GM18520 (cell line): ENCODE results near the gene CDH20.
"Not testable (repeated sequence)": the region's sequence is repeated elsewhere in the genome, so short reads cannot be mapped to it uniquely, and the experiment has no call there.

Source experiments
- ATAC-seq: cut with Tn5 transposase; IDR thresholded peaks from one replicate; pipeline ENCODE4 v1.9.1; 2021; ENCODE audit not compliant: unreplicated experiment

CDH20 gene

DNA sequence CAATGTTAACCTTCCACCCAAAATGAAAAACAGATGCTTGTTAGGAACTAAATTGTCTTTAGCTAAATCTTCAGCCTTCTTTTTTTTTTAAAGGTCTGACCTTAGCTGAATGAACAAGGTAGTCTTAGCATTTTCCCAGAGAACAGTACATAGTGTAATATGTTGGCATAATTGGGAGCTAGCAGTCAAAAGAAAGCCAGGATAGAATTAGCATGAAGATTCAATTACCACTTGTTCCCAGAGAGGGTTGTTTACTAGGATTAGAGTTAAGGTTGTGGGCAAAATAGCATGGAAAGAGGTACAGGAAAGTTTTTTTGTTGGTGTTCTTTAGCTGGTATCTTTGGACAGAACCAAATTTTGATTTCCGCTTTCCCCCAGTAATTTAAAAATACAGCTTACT, 6.9 kb downstream of the CDH20 start:
- no peak for ATAC-seq

DNA sequence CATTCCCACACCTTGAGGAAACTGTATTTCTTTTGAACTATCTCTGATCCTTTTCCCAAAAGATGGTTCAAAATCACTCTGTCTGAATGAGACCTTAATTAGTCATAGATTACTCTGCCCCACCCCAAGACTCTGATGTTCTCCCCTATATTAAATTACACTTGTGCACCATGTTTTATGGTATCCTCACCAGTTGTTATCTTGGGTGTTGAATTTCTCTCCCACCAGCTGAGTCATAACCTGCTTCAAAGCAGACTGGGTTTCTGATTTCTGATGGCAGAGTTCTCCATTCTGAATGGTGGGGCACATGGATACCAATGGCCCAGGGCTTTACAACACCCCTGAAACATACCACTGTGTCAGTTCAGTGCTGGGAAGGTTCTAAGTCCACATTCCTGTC, 15.0 kb downstream of the CDH20 start:
- ATAC-seq: no peak

DNA sequence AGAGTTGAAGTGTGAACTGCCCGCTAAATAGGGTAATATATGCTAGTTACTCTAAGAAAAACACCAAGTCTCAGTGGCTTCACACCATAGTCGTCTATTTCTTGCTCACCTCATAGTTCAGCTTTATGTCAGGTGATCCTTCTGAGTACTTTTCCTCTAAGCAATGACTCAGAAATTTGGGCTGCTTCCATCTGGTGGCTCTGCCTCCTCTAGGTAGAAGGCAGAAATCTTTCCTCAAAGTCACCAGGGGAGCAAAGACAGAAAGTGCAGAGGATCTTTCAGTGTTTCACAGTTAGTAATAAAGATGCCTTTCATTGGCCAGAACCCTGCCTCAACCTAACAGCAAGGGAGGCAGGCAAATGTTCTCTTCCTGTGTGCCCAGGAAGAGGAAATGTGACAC, 17.3 kb downstream of the CDH20 start:
- no peak for ATAC-seq

DNA sequence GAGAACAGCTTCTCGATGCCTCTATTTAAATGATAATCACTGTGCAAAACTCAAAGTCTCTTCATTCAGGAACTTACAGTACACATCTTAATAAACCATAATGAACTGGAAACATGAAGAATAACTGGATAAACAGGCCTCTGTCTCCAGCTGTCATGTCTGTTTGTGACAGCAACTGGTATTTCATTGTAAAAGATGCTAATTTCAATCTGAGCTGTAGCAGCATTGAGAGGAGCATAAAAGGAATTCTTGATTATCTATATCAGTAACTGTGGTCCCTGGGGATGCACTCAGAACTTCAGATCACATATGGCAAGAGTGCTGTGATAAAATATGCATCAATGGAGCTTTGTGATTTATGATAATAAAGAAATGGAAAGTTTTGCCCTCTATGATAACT, 18.8 kb downstream of the CDH20 start:
- ATAC-seq: no peak

DNA sequence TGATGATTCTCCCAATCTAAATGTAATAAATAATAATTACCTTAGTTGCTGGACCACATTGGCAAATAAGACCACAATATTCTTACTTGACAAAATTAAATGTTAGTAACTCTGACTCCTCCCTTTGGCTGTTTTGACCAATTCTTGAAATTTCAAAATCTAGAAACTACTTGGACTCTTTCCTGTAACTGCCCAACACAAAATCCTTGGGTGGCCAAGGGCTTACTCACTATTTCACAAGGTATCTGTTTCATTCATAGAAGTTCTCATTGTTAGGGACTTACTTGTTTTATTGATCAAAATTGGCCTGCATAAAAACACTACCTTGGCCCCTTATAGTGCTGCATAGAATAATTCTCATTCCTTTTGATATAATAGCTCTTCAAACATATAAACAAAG, 19.4 kb downstream of the CDH20 start:
- no peak for ATAC-seq

DNA sequence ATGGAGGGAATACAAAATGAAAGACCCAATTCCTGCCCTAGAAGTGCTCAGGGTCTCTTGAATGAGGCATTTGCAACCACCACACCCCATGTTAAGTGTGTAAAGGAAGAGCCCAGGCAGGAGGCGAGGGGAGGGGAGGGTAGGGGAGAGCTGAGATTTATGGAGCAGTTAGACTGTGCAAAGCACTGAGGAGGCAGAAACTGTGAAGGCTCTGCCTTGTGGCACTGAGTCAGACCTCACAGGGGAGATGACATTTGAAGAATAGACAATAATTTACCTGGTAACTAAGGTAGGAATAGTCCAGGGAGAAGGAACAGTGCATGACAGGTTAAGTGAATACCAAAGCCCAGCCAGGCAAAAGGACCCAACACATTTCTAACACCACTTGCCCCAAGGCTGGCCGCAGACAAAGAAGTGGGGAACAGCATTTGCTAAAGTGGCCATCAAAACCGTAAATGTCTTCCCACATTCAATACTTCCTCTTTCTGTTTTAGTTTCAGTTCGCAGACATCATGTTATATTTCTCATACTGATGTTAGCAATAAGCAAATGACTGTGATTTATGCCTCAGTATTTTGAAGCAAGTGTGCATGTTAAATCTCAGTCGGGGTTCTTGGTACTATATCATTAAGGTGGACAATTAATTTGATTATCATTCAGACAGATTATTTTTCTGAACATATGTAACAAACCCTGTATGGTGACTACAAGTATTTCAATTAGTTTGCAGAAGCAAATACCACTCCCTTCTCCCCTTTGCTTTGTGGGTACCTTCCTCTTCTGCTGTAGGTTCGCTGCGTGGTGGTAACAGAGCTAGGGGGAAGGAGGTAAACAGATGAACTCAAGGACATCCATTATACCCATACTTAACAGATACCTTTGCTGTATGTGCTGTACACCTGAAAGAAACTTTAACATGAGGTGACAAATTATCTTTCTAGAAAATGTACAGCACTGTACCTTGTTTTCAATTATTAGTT, 27.5 kb downstream of the CDH20 start:
- peak; percentile 95 for ATAC-seq

DNA sequence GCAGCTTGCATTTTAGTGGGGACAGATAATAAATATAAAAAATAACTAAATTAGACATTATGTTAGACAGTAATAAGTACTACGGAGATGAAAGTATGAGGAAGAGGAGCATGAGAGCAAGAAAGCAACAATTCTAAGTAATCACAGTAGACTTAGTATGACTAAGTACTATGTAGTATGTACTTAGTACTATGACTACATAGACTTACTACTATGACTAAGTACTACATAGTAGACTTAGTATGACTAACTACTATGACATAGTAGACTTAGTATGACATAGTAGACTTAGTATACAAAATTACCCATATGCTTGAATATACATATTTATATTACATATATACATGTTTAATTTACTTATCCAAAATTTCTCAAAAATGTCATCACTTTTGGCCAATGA, 29.3 kb downstream of the CDH20 start:
- no peak for ATAC-seq

DNA sequence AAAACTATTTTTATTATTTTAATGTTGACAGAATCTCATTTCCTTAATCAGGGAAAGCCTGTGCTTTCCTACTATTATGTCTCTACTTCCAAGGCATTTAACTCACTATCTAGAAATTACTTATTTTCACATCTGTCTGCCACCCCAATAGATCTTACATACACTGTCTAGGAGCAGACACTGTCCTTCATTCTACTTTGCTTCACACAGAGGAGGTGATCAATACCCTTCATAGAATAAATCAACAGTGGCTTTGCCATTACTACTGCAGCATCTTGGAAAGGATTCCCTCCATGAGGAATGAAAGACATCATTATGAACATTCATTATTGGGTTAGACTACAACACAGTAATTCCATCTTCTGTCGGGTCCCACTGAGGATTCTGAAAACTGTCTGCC, 31.7 kb downstream of the CDH20 start:
- no peak for ATAC-seq

DNA sequence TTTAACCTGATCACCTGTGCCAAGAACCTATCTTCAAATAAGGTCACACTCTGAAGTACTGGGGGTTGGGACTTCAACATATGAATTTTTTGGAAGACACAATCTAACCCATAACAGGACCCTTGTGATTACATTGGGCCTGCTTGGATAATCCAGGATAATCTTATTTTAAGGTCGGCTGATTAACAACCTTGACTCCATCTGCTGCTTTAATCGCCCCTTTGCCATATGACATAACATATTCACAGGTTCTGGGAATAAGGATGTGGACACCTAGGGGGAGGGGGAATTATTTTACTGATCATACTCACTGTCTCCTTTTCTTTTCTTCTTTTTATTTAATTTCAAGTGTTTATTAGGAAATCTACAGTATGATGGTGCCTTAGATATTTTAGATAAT, 34.8 kb downstream of the CDH20 start:
- ATAC-seq: no peak

DNA sequence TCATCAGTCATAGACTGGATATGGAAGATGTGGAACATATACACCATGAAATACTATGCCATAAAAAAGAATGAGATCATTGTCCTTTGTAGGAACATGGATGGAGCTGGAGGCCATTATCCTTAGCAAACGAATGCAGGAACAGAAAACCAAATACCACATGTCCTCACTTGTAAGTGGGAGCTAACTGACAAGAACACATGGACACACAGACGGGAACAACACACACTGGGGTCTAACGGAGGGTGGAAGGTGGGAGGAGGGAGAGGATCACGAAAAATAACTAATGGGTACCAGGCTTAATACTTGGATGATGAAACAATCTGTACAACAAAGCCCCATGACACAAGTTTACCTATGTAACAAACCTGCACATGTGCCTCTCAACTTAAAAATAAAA, 36.4 kb downstream of the CDH20 start:
- ATAC-seq: not testable (repeated sequence)

DNA sequence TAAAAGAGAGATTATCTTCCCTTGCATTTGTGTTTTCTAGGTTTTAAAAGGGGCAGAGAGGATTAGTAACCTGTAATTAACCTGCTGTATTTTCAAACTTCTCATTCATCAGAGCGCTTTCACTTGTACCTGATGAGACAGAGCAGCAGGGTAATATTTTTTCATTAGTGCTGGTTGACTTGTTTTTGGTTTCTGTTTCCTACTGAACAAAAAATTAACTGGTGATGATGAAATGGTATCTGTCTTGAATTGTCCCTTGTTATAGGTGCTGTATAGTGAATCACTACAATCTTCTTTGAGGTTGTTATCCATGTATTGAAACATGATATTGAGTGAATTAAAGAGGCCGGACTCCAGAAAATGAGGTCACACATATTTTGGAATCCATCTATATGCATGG, 37.9 kb downstream of the CDH20 start:
- no peak for ATAC-seq

DNA sequence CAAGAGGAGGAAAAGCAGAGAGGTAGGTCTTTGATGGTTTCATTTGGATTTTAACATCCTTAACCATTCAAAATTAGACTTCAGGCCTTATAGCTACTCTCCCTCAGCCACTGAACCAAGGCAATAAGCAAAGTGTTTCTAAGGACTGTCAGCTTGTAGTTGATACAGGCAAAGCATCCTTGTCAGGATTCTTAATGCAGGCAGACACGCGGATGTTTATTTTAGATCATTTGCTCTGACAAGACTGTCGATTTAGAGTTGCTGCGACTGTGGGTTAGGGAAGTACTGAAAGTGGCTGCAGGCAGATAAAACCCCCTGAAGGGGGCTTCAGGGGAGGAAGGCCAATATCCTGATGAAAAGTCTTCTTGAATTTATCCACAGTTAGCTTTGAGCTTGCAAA, 46.6 kb downstream of the CDH20 start:
- ATAC-seq: no peak

DNA sequence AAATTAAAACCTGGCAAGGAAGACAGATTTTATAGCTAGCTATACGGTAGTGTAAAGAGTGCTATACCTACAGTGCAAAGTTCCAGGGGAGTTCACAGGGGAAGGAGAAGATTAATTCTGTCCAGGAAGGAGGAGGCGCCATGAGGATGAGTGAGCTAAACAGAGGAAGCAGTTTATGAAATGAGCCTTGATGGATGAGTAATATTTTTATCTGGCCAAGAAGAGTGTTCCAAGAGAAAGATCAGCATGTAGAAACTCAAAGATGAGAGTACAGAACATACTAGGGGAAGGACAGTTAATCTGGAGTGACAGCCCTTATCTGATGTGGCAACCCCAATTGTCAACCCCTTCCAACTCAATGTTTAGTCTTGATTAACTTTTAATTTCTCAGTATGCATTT, 54.8 kb downstream of the CDH20 start:
- ATAC-seq: no peak

DNA sequence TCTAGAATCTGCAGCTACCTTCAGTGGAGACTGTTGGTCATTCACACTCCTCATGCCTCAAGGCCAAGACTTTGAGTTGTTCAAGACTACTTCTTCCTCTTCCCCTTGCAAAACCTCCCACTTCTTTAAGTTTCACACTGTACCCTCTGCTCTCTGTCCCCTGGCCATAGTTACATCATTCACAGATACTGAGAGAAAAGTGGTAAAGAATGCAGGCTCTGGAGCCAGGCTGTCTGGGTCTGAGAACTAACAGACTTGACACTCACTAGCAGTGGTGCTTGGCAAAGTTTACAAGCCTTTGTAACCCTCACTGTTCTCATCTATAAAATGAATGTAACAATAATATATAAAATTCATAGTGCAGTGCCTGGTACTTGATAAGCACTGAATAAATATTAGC, 61.8 kb downstream of the CDH20 start:
- no peak for ATAC-seq

DNA sequence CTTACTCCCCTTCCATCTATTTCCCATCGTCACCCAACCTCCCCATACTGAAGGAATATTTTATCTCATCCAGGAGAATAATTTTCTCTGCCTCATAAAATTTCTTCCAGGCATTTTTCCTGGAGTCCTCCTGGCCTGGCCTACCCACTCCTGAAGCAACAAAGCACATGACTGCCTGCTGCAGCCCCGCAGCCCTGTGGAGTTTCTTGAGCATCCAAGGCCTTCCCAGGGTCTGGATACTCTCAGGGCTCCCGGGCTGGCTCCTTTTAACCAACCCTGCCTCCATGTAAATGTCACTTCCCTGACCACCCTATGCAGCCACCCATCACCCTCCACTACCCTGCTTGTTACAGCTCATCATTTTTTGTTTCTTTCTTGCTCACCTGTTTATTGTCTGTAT, 64.0 kb downstream of the CDH20 start:
- no peak for ATAC-seq

DNA sequence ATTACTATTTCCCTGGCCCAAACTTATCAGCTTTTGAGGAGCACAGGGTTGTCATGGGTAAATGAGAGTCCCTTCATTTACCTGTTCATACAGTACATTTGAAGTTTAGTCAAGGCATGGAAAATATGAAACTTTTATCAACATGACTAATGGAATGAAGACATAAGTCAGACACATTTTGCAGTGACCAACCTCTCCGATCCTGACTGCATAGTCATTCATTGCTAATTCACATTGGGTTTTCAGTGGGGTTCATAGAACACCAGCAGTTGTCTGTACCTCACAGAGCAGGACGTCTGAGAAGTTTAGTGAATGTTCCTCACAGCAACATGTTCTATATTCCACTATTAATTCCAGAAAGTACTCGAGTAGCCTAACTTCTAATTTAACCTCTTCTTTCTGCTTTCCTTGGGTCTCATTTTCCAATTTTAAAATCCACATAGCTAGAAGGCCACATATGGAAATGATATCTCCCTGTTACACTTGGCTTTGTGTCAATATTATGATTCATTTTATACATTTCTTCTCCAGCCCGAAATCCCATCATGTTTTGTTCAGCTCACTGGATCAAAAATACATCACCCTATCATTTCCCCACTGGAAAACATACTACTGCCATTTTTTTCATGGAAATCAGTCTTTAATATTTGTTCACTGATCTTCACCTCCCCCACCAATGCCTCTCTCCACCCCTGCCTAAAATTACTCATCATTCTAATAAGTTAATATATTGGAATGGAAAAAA, 65.9 kb downstream of the CDH20 start:
- no peak for ATAC-seq

DNA sequence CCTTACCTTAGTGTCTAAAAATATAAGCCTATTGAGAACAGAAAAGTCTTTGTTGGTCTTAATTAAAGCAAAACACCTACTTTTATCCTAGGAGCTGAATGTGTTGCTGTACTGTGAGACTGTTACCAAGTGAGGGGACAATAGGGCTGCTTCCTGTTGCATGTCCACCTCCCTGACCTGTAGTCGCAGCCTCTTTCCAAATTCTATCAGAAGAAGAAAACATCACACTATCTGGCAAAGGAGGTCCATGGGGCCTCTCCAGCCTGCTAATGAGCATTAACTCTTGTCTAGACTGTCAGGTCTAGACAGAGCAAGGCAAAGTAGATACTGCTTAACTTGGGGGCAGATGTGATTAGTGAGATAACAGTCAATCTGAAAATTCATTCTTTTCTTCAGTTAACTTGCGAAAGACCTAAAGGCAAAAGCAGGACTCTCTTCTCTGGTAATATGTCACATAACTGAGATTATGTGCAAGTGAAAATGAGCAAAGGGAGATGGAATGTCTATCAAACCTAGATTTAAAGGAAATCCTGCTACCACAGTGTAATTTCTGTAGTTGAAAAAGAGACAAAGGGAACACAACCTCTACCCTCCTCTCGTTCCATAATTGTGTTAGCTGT, 66.9 kb downstream of the CDH20 start:
- ATAC-seq: no peak

DNA sequence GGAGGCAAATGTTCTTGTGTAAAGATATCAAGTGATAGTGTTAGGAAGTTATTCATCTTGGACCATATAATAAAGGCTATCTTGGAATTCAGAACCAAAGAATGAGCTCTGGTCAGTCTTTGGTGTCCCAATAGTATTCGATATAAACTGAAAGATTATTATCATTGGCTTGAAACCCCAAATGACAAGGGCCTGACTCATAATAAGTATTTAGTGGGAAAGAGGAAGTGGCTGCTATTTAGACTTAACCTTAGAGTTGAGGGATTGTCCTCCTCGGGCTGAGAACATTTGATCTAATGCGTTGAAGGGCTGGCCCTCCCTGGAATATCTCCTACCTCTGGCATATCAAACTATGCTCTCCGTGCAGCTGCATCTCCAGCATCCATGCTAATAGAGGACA, 67.5 kb downstream of the CDH20 start:
- no peak for ATAC-seq

DNA sequence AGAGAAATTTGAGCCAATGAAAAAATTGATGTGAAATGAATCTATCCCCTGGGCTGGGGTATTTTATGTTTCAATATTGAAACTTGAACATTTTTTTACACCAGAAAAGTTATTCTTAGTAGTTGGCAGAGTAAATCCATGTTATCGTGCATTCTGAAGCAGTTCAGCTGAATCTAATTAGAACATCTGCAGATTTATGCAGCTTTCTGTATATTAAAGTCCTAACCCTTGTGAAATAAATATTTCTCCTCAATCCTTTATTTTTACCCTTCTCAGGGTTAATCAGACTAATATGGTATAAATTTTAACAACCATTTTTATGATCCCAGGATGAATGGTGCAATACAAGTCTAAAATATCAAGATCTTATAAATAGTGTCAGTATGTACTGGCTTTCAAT, 69.5 kb downstream of the CDH20 start:
- no peak for ATAC-seq

DNA sequence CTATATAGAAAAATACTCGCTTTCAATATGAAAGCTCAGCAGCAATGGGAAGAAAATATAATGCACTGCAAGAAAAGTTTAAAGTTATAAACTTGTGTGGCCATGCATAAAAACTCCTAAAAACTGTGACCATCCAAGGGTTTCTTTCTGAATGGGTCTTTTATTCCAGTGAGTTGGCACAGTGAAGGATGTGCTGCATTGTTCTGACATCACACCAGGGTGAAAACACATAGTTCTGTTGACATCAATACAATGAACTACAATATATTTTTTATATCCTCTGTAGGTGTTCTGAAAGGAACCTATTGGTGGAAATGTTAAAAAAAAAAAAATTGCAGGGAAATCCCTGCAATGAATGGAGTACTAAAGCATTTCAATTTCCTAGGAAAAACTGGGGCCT, 80.2 kb downstream of the CDH20 start:
- no peak for ATAC-seq

DNA sequence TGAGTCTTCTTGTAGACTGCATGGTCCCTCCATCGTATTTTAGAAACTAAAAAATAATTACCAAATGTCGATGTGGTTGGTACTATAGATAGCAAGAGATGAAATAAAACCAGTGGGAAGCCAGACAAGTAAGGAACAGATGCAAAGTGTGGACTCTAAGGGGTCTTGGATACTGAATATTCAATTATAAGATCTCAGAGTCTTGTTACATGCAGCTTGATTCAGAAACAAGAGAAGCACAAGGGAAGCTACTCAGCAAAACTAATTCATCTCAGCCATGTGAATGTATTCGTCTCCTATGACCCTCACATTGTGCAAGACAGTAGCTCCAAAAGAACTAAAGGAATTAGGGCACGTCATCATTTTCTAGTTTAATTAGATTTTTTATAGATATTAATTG, 80.9 kb downstream of the CDH20 start:
- ATAC-seq: no peak

DNA sequence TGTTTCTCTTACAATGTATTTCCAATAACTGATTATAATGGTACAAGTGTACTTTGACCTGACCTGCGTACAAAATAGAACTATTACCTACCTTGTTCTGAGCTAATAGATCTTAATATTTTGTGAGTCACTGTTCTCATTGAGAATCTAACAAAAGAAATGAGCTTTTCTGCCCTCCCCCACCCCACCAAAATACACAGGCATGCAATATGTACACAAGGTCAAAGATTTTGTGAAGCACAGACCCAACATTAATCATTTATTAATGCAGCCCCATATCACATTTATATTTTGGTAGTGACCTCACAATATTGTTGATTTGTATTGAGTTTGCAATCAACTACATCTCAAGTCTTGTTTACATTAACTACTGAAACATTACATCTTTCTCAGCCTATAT, 86.5 kb downstream of the CDH20 start:
- ATAC-seq: no peak
